ENCODE data around the gene GHRHR. TPM values are rescaled to one million over a fixed set of nuclear protein-coding genes. Genes with fewer than 3 reads are reported as not detected.

The GHRHR gene
- total and polyA plus RNA-seq, 11 donors = not detected

DNA sequence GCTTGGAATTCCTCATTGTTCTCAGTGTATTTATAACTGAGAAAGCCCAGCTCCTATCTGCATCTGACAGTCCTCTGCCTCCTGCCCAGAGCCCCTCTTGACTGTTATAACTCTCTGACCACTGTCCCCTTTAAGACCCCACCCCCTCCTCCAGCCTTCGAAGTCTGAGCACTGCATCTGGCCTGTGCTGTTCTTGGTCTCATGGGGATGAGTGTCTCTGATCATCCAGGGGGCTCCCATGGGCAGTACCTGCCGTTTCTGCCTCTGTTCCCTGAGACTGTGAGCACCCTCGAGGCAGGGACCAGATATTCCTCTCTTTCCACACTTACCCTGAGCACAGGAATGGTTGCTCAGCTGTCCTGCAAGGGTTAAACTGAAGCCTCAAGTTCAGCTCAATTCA lies 7.7 kb downstream of the GHRHR start:
- Histone ChIP-seq H3K36me3 (no peaks in the 10 kb centered on the region), H3K27me3 (peaks cover 0 to 3% (median 0%) of the 10 kb centered on the region in 9 donors), H3K4me1 (peaks cover 0 to 19% (median 1%) of the 10 kb centered on the region in 12 donors), H3K27ac (no peak overlapping the region), H3K4me3 (no peak overlapping the region), H3K9me3 (no peaks in the 10 kb centered on the region)
- 43 to 66% (median 53%) methylated on average over 3 of the region's 3 CpGs for WGBS, 4 donors
- DNase-seq = no peak
- no peak for ATAC-seq
- intact Hi-C loops (cut with DNase I) = no loop called here
- TF ChIP-seq POLR2A (IDR thresholded peaks at IDR 0.05) = no peak
- TF ChIP-seq, protein P1, sequence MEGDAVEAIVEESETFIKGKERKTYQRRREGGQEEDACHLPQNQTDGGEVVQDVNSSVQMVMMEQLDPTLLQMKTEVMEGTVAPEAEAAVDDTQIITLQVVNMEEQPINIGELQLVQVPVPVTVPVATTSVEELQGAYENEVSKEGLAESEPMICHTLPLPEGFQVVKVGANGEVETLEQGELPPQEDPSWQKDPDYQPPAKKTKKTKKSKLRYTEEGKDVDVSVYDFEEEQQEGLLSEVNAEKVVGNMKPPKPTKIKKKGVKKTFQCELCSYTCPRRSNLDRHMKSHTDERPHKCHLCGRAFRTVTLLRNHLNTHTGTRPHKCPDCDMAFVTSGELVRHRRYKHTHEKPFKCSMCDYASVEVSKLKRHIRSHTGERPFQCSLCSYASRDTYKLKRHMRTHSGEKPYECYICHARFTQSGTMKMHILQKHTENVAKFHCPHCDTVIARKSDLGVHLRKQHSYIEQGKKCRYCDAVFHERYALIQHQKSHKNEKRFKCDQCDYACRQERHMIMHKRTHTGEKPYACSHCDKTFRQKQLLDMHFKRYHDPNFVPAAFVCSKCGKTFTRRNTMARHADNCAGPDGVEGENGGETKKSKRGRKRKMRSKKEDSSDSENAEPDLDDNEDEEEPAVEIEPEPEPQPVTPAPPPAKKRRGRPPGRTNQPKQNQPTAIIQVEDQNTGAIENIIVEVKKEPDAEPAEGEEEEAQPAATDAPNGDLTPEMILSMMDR (IDR thresholded peaks at IDR 0.05) = no peak

DNA sequence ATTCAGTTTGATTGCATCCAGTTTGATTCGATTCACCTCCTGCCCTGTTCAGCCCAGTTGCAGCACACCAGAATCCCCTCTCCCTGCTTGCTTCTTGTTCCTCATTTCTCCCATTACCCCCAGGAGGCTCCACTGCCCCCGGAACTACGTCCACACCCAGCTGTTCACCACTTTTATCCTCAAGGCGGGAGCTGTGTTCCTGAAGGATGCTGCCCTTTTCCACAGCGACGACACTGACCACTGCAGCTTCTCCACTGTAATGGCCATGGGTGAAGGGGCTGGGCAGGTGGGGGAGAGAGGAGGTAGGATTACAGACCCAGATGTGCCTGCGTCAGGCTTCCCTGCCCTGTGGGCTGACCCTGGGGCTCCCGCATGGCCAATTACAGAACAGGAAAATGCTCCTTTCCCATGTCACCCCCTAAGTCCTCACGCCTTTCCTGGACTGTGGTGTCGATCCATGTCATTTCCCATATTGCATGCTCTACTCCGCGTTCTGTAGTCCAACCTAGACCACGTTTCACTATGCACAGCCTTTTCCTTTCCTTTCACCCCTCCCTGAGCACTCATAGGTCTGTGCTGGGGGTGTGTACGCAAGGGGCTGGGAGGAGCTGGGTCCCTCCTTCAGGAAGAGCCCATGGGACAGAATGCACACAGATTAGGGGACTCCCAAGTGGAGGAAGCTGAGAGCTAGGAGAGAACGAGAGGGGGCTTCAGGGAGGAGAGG lies 8.2 kb downstream of the GHRHR start:
- H3K36me3 ChIP-seq = no peaks in the 10 kb centered on the region
- no peaks in the 10 kb centered on the region for H3K9me3 ChIP-seq
- 40 to 46% (median 44%) methylated on average over 15 of the region's 15 CpGs for WGBS, 4 donors
- peaks cover 0 to 19% (median 1%) of the 10 kb centered on the region in 12 donors for H3K4me1 ChIP-seq
- TF ChIP-seq, protein P1 (IDR thresholded peaks at IDR 0.05) = no peak
- no peak for TF ChIP-seq POLR2A (IDR thresholded peaks at IDR 0.05)
- no peak overlapping the region for H3K27ac ChIP-seq
- peak in 3 of 4 donors; percentile 13 to 74 (median 14) for ATAC-seq
- H3K27me3 ChIP-seq = peaks cover 0 to 3% (median 0%) of the 10 kb centered on the region in 9 donors
- no peak for DNase-seq
- H3K4me3 ChIP-seq = no peak overlapping the region
- intact Hi-C loops (cut with DNase I) = loop anchor here in 1 of 10 donors (2.0 kb wide), 1 partner anchor 31 kb away; no protein-coding TSS in a partner anchor

DNA sequence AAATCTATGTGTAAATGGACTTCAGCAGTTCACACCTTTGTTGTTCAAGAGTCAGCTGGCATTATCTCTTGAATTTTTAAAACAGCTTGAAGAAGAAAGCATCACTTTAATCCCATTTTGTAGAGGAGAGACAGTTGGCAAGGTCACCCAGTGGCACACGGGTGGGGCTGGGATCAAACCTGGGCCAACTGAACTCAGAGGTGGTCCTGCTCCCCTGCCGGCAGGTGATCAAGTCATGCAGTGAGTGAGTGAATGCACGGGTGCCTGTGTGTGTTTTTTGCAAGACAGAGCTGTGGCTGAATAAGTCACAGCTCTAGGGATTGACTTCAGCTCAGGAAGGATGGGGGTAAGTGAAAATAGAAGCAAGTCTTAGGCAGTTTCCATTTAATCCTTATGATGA lies 9.5 kb downstream of the GHRHR start:
- Histone ChIP-seq H3K27me3 (peaks cover 0 to 4% (median 0%) of the 10 kb centered on the region in 9 donors), H3K27ac (no peak overlapping the region), H3K4me3 (no peak overlapping the region), H3K4me1 (peaks cover 0 to 19% (median 1%) of the 10 kb centered on the region in 12 donors), H3K36me3 (no peaks in the 10 kb centered on the region), H3K9me3 (no peaks in the 10 kb centered on the region)
- TF ChIP-seq, protein P1 (IDR thresholded peaks at IDR 0.05) = no peak
- TF ChIP-seq POLR2A (IDR thresholded peaks at IDR 0.05) = no peak
- WGBS, 4 donors = 85 to 94% (median 87%) methylated on average over 3 of the region's 3 CpGs
- ATAC-seq = no peak
- no peak for DNase-seq
- intact Hi-C loops (cut with DNase I) = loop anchor here in 1 of 10 donors (2.0 kb wide), 1 partner anchor 32 kb away; no protein-coding TSS in a partner anchor

DNA sequence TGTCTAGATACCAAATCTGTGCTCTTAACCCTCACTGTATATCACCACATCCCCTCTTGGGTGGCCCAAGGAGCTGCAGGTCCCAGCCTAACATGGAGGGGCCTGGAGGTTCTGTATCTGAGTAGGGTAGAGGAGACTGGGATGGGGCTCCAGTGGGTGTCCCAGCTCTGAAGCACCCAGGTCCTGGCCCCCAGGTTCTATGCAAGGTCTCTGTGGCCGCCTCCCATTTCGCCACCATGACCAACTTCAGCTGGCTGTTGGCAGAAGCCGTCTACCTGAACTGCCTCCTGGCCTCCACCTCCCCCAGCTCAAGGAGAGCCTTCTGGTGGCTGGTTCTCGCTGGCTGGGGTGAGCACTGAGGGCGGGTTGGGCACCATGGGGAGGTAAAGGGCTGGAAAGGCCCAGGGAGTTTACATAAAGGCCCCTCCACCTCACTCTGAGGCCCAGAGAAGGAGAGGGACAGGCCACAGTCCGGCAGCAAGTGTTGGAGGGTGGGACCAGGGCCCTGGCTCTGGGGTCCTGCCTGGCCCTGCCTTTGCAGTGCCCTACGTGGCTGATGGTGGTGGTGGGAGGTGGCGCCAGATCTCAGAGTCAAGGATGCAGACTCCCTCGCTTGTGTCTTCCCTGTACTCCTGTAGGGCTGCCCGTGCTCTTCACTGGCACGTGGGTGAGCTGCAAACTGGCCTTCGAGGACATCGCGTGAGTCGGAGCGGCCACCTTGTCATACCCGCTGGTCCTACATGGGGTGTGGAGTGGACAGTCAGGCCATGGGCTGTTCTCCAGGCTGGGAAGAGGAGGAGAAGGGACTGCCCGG lies 10.2 kb downstream of the GHRHR start:
- Histone ChIP-seq H3K27me3 (peaks cover 0 to 4% (median 0%) of the 10 kb centered on the region in 9 donors), H3K9me3 (no peaks in the 10 kb centered on the region), H3K4me3 (no peak overlapping the region), H3K27ac (no peak overlapping the region), H3K4me1 (peaks cover 0 to 19% (median 1%) of the 10 kb centered on the region in 12 donors), H3K36me3 (no peaks in the 10 kb centered on the region)
- no peak for ATAC-seq
- WGBS, 4 donors = 95 to 96% (median 95%) methylated on average over 15 to 18 of the region's 18 CpGs
- intact Hi-C loops (cut with DNase I) = loop anchor here in 8 of 10 donors (1.0 to 2.0 kb wide), 4 partner anchors 33 to 231 kb away; no protein-coding TSS in a partner anchor
- TF ChIP-seq, protein P1 (IDR thresholded peaks at IDR 0.05) = no peak
- no peak for TF ChIP-seq POLR2A (IDR thresholded peaks at IDR 0.05)
- no peak for DNase-seq

Measured in heart left ventricle (tissue), 16 donors.